HEK293 (cell line): ENCODE data around the gene SP4.

Source experiments
- CTCF ChIA-PET: fragments of 350-600 bp; formaldehyde crosslinking; extraction: SDS; loops from one replicate; lab custom pipeline; 2021; ENCODE audit warnings: antibody characterized with exemption; lab: Yijun Ruan, JAX
- POLR2A ChIA-PET: fragments of 300-600 bp; formaldehyde crosslinking; extraction: SDS; loops from one replicate; lab custom pipeline; 2020; ENCODE audit warnings: antibody characterized with exemption, inconsistent platforms; lab: Yijun Ruan, JAX
- H3K27ac ChIP-seq: fragments of 200-500 bp; sonication (Bioruptor generic); 2 replicates; pipeline ENCODE4 v1.5.1; 2014; ENCODE audit warnings: low read depth, low read length, control low read depth, inconsistent platforms; ENCODE audit errors: extremely low read depth
- H3K36me3 ChIP-seq, 2 experiments: fragments of 200-500 bp in 1 of 2; sonication (Bioruptor generic) in 1 of 2; 1 replicate in 1 of 2; 2 replicates in 1 of 2; pipeline ENCODE4 v1.5.1; 2014 to 2017; ENCODE audit warnings: inconsistent platforms in 2 of 2, low read length in 2 of 2; ENCODE audit not compliant: control insufficient read depth in 2 of 2, insufficient read depth in 1 of 2
- H3K4me1 ChIP-seq: fragments of 200-500 bp; sonication (Bioruptor generic); 2 replicates; pipeline ENCODE4 v1.5.1; 2014; ENCODE audit warnings: mild to moderate bottlenecking, low read length, inconsistent platforms; ENCODE audit not compliant: control insufficient read depth, insufficient read depth
- H3K4me3 ChIP-seq: 2 replicates; pipeline ENCODE4 v1.5.1; 2011; ENCODE audit warnings: low read depth, mild to moderate bottlenecking, control low read depth, low read length, moderate library complexity
- H3K9me3 ChIP-seq: fragments of 200-500 bp; sonication (Bioruptor generic); 2 replicates; pipeline ENCODE4 v1.5.1; 2014; ENCODE audit warnings: low read depth, low read length, inconsistent platforms; ENCODE audit not compliant: control insufficient read depth, insufficient read depth
- BCL11B ChIP-seq: fragments of 450-650 bp; formaldehyde crosslinking; IDR thresholded peaks from 2 replicates; pipeline ENCODE4 v1.5.1; 2016; ENCODE audit warnings: low read depth, missing biosample characterization, missing genetic modification characterization
- FEZF1 ChIP-seq: fragments of 450-650 bp; formaldehyde crosslinking; IDR thresholded peaks from 2 replicates; pipeline ENCODE4 v1.5.1; 2016; ENCODE audit warnings: missing biosample characterization, missing genetic modification characterization
- GLIS2 ChIP-seq: fragments of 450-650 bp; formaldehyde crosslinking; IDR thresholded peaks from 2 replicates; pipeline ENCODE4 v1.5.1; 2016; ENCODE audit warnings: missing biosample characterization, missing genetic modification characterization
- REPIN1 ChIP-seq: fragments of 450-650 bp; formaldehyde crosslinking; IDR thresholded peaks from 2 replicates; pipeline ENCODE4 v1.5.1; 2017; ENCODE audit warnings: missing biosample characterization, missing genetic modification characterization, low read depth
- WT1 ChIP-seq: fragments of 450-650 bp; formaldehyde crosslinking; IDR thresholded peaks from 2 replicates; pipeline ENCODE4 v1.5.1; 2016; ENCODE audit warnings: missing biosample characterization, missing genetic modification characterization
- YY1 ChIP-seq: fragments of 450-650 bp; formaldehyde crosslinking; IDR thresholded peaks from 2 replicates; pipeline ENCODE4 v1.5.1; 2018; ENCODE audit warnings: missing biosample characterization, missing genetic modification characterization
- ZBTB8A ChIP-seq: fragments of 450-650 bp; formaldehyde crosslinking; IDR thresholded peaks from 2 replicates; pipeline ENCODE4 v1.5.1; 2016; ENCODE audit warnings: missing biosample characterization, missing genetic modification characterization
- ZIC2 ChIP-seq: fragments of 450-650 bp; formaldehyde crosslinking; IDR thresholded peaks from 2 replicates; pipeline ENCODE4 v1.5.1; 2016; ENCODE audit warnings: missing biosample characterization, missing genetic modification characterization
- ZNF140 ChIP-seq: fragments of 450-650 bp; formaldehyde crosslinking; IDR thresholded peaks from 2 replicates; pipeline ENCODE4 v1.5.1; 2016; ENCODE audit warnings: missing biosample characterization, missing genetic modification characterization
- ZNF146 ChIP-seq: fragments of 450-650 bp; formaldehyde crosslinking; IDR thresholded peaks from 2 replicates; pipeline ENCODE4 v1.5.1; 2016; ENCODE audit warnings: missing biosample characterization, missing genetic modification characterization
- ZNF211 ChIP-seq: fragments of 450-650 bp; formaldehyde crosslinking; IDR thresholded peaks from 2 replicates; pipeline ENCODE4 v1.5.1; 2016; ENCODE audit warnings: low read depth, missing biosample characterization, missing genetic modification characterization
- ZNF391 ChIP-seq: fragments of 450-650 bp; formaldehyde crosslinking; IDR thresholded peaks from 2 replicates; pipeline ENCODE4 v1.5.1; 2016; ENCODE audit warnings: low read depth, missing biosample characterization, missing genetic modification characterization, borderline replicate concordance
- ZNF394 ChIP-seq: fragments of 450-650 bp; formaldehyde crosslinking; IDR thresholded peaks from 2 replicates; pipeline ENCODE4 v1.5.1; 2016; ENCODE audit warnings: missing biosample characterization, missing genetic modification characterization, mild to moderate bottlenecking, moderate library complexity, borderline replicate concordance
- ZNF433 ChIP-seq: fragments of 450-650 bp; formaldehyde crosslinking; IDR thresholded peaks from 2 replicates; pipeline ENCODE4 v1.5.1; 2016; ENCODE audit warnings: missing biosample characterization, missing genetic modification characterization, low read depth
- ZNF521 ChIP-seq: fragments of 450-650 bp; formaldehyde crosslinking; IDR thresholded peaks from 2 replicates; pipeline ENCODE4 v1.5.1; 2017; ENCODE audit warnings: missing biosample characterization, mild to moderate bottlenecking, missing genetic modification characterization
- ZNF571 ChIP-seq: fragments of 450-650 bp; formaldehyde crosslinking; IDR thresholded peaks from 2 replicates; pipeline ENCODE4 v1.5.0; 2017; ENCODE audit warnings: missing biosample characterization, missing genetic modification characterization
- ZNF600 ChIP-seq: fragments of 450-650 bp; formaldehyde crosslinking; IDR thresholded peaks from 2 replicates; pipeline ENCODE4 v1.5.1; 2016; ENCODE audit warnings: missing biosample characterization, missing genetic modification characterization
- ZNF658 ChIP-seq: fragments of 450-650 bp; formaldehyde crosslinking; IDR thresholded peaks from 2 replicates; pipeline ENCODE4; 2016; ENCODE audit warnings: missing biosample characterization, missing genetic modification characterization
- ZNF76 ChIP-seq: fragments of 450-650 bp; formaldehyde crosslinking; IDR thresholded peaks from 2 replicates; pipeline ENCODE4; 2016; ENCODE audit warnings: low read depth, missing biosample characterization, missing genetic modification characterization, borderline replicate concordance
- TF ChIP-seq, protein P1 (sequence below): sonication (generic); formaldehyde crosslinking; IDR thresholded peaks from 2 replicates; pipeline ENCODE4 v1.8.1; 2022; ENCODE audit warnings: mild to moderate bottlenecking, moderate library complexity, missing genetic modification reagents
- TF ChIP-seq, protein P2 (sequence below): IDR thresholded peaks from 2 replicates; pipeline ENCODE4 v1.6.1; 2011; ENCODE audit warnings: mild to moderate bottlenecking, low read depth, low read length, borderline replicate concordance
- TF ChIP-seq, protein P3 (sequence below): fragments of 450-650 bp; formaldehyde crosslinking; conservative IDR thresholded peaks from 2 replicates; pipeline ENCODE4 v1.5.1; 2016; ENCODE audit warnings: low read depth, missing biosample characterization, missing genetic modification characterization
- TF ChIP-seq, protein P4 (sequence below): fragments of 450-650 bp; formaldehyde crosslinking; IDR thresholded peaks from 2 replicates; pipeline ENCODE4 v1.5.1; 2016; ENCODE audit warnings: missing biosample characterization, missing genetic modification characterization, borderline replicate concordance

SP4 gene

DNA sequence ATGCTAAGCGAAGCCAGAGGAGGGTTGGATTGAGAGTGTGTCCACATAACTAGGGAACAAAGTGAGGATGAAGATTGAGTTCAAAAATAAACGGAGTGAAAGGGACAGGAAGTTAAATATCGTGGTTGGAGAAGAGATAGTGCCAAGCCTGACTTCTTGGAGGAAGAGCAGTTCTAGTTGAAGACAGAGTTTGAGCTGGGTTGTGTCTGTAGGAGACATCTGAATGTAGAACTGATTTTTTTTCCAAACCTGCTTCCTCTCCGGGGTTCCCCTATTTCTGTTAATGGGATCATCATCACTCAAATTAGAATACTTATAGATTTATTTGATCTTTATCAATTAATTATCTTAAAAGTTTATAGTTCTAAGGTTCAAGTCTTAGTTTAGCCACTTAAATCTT, 35.6 kb downstream of the SP4 start (continued):
- TF ChIP-seq ZNF600 (no peak), ZNF391 (no peak), ZNF658 (no peak), ZNF211 (tag by site-specific recombination) (no peak), YY1 (tag by site-specific recombination) (no peak), REPIN1 (no peak), ZNF571 (no peak), ZIC2 (tag by site-specific recombination) (no peak), ZNF140 (tag by site-specific recombination) (no peak), WT1 (tag by site-specific recombination) (no peak)
- TF ChIP-seq, protein P1, sequence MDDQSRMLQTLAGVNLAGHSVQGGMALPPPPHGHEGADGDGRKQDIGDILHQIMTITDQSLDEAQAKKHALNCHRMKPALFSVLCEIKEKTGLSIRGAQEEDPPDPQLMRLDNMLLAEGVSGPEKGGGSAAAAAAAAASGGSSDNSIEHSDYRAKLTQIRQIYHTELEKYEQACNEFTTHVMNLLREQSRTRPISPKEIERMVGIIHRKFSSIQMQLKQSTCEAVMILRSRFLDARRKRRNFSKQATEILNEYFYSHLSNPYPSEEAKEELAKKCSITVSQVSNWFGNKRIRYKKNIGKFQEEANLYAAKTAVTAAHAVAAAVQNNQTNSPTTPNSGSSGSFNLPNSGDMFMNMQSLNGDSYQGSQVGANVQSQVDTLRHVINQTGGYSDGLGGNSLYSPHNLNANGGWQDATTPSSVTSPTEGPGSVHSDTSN, result no peak
- TF ChIP-seq, protein P2, sequence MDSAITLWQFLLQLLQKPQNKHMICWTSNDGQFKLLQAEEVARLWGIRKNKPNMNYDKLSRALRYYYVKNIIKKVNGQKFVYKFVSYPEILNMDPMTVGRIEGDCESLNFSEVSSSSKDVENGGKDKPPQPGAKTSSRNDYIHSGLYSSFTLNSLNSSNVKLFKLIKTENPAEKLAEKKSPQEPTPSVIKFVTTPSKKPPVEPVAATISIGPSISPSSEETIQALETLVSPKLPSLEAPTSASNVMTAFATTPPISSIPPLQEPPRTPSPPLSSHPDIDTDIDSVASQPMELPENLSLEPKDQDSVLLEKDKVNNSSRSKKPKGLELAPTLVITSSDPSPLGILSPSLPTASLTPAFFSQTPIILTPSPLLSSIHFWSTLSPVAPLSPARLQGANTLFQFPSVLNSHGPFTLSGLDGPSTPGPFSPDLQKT, result no peak

DNA sequence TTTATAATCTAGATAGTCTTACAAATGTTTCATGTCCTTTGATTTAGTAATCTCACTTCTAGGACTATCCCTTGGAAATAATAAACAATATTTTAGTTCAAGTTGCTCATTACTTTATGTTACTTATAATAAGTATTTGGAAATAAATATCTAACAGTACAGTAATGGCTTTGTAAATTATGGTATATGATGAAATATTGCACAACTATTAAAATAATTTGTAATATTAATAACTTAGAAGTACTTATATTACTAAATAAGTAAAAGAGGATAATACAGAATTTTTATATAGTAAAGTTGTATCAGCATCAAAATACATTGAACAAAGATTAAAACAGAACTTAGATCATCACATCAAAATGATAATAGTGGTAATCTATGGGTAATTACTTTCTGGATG, 41.1 kb downstream of the SP4 start:
- Histone ChIP-seq H3K27ac (no peak overlapping the region), H3K36me3 (no peaks in the 10 kb centered on the region), H3K4me1 (no peaks in the 10 kb centered on the region), H3K4me3 (no peak overlapping the region), H3K9me3 (no peaks in the 10 kb centered on the region)
- no peak for TF ChIP-seq ZNF146 (tag by site-specific recombination)
- TF ChIP-seq ZNF76, result no peak
- TF ChIP-seq, protein P3, sequence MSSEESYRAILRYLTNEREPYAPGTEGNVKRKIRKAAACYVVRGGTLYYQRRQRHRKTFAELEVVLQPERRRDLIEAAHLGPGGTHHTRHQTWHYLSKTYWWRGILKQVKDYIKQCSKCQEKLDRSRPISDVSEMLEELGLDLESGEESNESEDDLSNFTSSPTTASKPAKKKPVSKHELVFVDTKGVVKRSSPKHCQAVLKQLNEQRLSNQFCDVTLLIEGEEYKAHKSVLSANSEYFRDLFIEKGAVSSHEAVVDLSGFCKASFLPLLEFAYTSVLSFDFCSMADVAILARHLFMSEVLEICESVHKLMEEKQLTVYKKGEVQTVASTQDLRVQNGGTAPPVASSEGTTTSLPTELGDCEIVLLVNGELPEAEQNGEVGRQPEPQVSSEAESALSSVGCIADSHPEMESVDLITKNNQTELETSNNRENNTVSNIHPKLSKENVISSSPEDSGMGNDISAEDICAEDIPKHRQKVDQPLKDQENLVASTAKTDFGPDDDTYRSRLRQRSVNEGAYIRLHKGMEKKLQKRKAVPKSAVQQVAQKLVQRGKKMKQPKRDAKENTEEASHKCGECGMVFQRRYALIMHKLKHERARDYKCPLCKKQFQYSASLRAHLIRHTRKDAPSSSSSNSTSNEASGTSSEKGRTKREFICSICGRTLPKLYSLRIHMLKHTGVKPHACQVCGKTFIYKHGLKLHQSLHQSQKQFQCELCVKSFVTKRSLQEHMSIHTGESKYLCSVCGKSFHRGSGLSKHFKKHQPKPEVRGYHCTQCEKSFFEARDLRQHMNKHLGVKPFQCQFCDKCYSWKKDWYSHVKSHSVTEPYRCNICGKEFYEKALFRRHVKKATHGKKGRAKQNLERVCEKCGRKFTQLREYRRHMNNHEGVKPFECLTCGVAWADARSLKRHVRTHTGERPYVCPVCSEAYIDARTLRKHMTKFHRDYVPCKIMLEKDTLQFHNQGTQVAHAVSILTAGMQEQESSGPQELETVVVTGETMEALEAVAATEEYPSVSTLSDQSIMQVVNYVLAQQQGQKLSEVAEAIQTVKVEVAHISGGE (tag by site-specific recombination), result no peak
- no peak for TF ChIP-seq ZNF521 (tag by site-specific recombination)
- TF ChIP-seq, protein P1, result no peak
- no peak for TF ChIP-seq ZNF394 (tag by site-specific recombination)
- TF ChIP-seq ZNF433 (tag by site-specific recombination), result no peak
- no peak for TF ChIP-seq GLIS2
- TF ChIP-seq BCL11B (tag by site-specific recombination), result no peak
- TF ChIP-seq, protein P4, sequence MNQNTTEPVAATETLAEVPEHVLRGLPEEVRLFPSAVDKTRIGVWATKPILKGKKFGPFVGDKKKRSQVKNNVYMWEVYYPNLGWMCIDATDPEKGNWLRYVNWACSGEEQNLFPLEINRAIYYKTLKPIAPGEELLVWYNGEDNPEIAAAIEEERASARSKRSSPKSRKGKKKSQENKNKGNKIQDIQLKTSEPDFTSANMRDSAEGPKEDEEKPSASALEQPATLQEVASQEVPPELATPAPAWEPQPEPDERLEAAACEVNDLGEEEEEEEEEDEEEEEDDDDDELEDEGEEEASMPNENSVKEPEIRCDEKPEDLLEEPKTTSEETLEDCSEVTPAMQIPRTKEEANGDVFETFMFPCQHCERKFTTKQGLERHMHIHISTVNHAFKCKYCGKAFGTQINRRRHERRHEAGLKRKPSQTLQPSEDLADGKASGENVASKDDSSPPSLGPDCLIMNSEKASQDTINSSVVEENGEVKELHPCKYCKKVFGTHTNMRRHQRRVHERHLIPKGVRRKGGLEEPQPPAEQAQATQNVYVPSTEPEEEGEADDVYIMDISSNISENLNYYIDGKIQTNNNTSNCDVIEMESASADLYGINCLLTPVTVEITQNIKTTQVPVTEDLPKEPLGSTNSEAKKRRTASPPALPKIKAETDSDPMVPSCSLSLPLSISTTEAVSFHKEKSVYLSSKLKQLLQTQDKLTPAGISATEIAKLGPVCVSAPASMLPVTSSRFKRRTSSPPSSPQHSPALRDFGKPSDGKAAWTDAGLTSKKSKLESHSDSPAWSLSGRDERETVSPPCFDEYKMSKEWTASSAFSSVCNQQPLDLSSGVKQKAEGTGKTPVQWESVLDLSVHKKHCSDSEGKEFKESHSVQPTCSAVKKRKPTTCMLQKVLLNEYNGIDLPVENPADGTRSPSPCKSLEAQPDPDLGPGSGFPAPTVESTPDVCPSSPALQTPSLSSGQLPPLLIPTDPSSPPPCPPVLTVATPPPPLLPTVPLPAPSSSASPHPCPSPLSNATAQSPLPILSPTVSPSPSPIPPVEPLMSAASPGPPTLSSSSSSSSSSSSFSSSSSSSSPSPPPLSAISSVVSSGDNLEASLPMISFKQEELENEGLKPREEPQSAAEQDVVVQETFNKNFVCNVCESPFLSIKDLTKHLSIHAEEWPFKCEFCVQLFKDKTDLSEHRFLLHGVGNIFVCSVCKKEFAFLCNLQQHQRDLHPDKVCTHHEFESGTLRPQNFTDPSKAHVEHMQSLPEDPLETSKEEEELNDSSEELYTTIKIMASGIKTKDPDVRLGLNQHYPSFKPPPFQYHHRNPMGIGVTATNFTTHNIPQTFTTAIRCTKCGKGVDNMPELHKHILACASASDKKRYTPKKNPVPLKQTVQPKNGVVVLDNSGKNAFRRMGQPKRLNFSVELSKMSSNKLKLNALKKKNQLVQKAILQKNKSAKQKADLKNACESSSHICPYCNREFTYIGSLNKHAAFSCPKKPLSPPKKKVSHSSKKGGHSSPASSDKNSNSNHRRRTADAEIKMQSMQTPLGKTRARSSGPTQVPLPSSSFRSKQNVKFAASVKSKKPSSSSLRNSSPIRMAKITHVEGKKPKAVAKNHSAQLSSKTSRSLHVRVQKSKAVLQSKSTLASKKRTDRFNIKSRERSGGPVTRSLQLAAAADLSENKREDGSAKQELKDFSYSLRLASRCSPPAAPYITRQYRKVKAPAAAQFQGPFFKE (tag by site-specific recombination), result no peak
- TF ChIP-seq FEZF1 (tag by site-specific recombination), result no peak
- no peak for TF ChIP-seq ZNF658
- TF ChIP-seq ZBTB8A (tag by site-specific recombination), result no peak
- POLR2A ChIA-PET, result no interaction called here
- CTCF ChIA-PET, result no interaction called here
